Lower leg skin (tissue), 3 donors: ENCODE measurements around the gene ACSM4.

Source experiments
- POLR2A ChIP-seq, 2 donors: fragments of 450-650 bp; IDR thresholded peaks; one replicate each; pipeline ENCODE4 v1.6.1; 2016 to 2017; ENCODE audit warnings: antibody characterized with exemption in 2 of 2, mild to moderate bottlenecking in 1 of 2, moderate library complexity in 1 of 2
- TF ChIP-seq, protein P1 (sequence below), 3 donors: fragments of 450-650 bp; IDR thresholded peaks; one replicate each; pipeline ENCODE4 v1.5.1; 2016; ENCODE audit warnings: antibody characterized with exemption in 3 of 3, mild to moderate bottlenecking in 3 of 3, moderate library complexity in 2 of 3

DNA sequence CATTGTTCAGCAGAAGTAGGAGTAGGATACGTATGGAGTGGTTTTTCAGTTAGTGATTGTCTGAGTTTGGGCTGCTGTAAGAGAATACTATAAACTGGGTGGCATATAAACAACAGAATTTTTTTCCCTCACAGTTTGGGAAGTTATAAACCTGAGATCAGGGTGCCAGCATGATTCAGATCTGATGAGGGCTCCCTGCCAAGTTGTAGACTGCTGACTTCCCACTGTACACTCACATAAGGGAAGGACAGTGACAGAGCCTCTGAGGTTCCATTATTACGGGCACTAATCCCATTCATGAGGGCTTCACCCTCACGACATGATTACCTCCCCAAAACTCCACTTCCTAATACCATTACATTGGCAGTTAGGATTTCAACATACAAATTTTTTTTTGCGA, 50.7 kb downstream of the ACSM4 start:
- TF ChIP-seq, protein P1, sequence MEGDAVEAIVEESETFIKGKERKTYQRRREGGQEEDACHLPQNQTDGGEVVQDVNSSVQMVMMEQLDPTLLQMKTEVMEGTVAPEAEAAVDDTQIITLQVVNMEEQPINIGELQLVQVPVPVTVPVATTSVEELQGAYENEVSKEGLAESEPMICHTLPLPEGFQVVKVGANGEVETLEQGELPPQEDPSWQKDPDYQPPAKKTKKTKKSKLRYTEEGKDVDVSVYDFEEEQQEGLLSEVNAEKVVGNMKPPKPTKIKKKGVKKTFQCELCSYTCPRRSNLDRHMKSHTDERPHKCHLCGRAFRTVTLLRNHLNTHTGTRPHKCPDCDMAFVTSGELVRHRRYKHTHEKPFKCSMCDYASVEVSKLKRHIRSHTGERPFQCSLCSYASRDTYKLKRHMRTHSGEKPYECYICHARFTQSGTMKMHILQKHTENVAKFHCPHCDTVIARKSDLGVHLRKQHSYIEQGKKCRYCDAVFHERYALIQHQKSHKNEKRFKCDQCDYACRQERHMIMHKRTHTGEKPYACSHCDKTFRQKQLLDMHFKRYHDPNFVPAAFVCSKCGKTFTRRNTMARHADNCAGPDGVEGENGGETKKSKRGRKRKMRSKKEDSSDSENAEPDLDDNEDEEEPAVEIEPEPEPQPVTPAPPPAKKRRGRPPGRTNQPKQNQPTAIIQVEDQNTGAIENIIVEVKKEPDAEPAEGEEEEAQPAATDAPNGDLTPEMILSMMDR (IDR thresholded peaks at IDR 0.05) = no peak
- TF ChIP-seq POLR2A (IDR thresholded peaks at IDR 0.05) = no peak
